HepG2 (cell line): Measurements from ENCODE around the gene ARFGEF2. TPM values are rescaled to one million over a fixed set of nuclear protein-coding genes. Genes with fewer than 3 reads are reported as not detected.
A peak's percentile ranks its signal among the peaks of the same experiment; 100 is the strongest.

Experiments used
- FOXK1 ChIP-seq: sonication (generic); formaldehyde crosslinking; IDR thresholded peaks from 2 replicates; pipeline ENCODE4 v1.4.0; 2020; ENCODE audit warnings: low read depth, missing genetic modification reagents, borderline replicate concordance
- HINFP ChIP-seq: sonication (generic); formaldehyde crosslinking; IDR thresholded peaks from 2 replicates; pipeline ENCODE4 v1.4.0; 2020; ENCODE audit warnings: low read depth, mild to moderate bottlenecking, missing genetic modification reagents
- NFATC3 ChIP-seq: sonication (generic); formaldehyde crosslinking; IDR thresholded peaks from 2 replicates; pipeline ENCODE4 v1.5.1; 2020; ENCODE audit warnings: mild to moderate bottlenecking, missing genetic modification reagents
- NFYC ChIP-seq: IDR thresholded peaks from 2 replicates; pipeline ENCODE4 v1.6.1; 2016; ENCODE audit warnings: missing genetic modification reagents, missing compliant biosample characterization
- REL ChIP-seq: sonication (generic); formaldehyde crosslinking; conservative IDR thresholded peaks from 2 replicates; pipeline ENCODE4 v1.8.0; 2022; ENCODE audit warnings: mild to moderate bottlenecking, missing genetic modification reagents, moderate library complexity
- REST ChIP-seq, 2 experiments: IDR thresholded peaks; 2 replicates each; pipeline ENCODE4 v1.6.1; 2011 to 2012; ENCODE audit warnings: low read length in 2 of 2, borderline replicate concordance in 1 of 2, low read depth in 1 of 2, mild to moderate bottlenecking in 1 of 2, moderate library complexity in 1 of 2
- SNAPC4 ChIP-seq: sonication (generic); formaldehyde crosslinking; IDR thresholded peaks from 2 replicates; pipeline ENCODE4 v1.4.0; 2020; ENCODE audit warnings: mild to moderate bottlenecking, missing genetic modification reagents
- ZBTB43 ChIP-seq: sonication (generic); formaldehyde crosslinking; conservative IDR thresholded peaks from 2 replicates; pipeline ENCODE4 v1.4.0; 2020; ENCODE audit warnings: missing genetic modification reagents
- ZFP82 ChIP-seq: sonication (generic); formaldehyde crosslinking; IDR thresholded peaks from 2 replicates; pipeline ENCODE4 v1.5.1; 2020; ENCODE audit warnings: mild to moderate bottlenecking, missing genetic modification reagents, borderline replicate concordance
- ZNF10 ChIP-seq: sonication (generic); formaldehyde crosslinking; IDR thresholded peaks from 2 replicates; pipeline ENCODE4 v1.4.0; 2020; ENCODE audit warnings: mild to moderate bottlenecking, low read depth, missing genetic modification reagents, borderline replicate concordance
- ZNF24 ChIP-seq: fragments of 450-650 bp; IDR thresholded peaks from 2 replicates; pipeline ENCODE4 v1.6.1; 2017; ENCODE audit warnings: antibody characterized with exemption, mild to moderate bottlenecking
- ZNF253 ChIP-seq: sonication (generic); formaldehyde crosslinking; IDR thresholded peaks from 2 replicates; pipeline ENCODE4 v1.8.0; 2022; ENCODE audit warnings: mild to moderate bottlenecking, missing genetic modification reagents, borderline replicate concordance
- ZNF670 ChIP-seq: sonication (generic); formaldehyde crosslinking; IDR thresholded peaks from 2 replicates; pipeline ENCODE4 v1.8.0; 2022; ENCODE audit warnings: mild to moderate bottlenecking, missing genetic modification reagents, borderline replicate concordance
- ZNF891 ChIP-seq: sonication (generic); formaldehyde crosslinking; IDR thresholded peaks from 2 replicates; pipeline ENCODE4 v1.5.0; 2020; ENCODE audit warnings: mild to moderate bottlenecking, missing genetic modification reagents
- polyA plus RNA-seq, 8 experiments: library from polyadenylated mRNA; depleted of rRNA in 3 of 8; stranded (reverse) in 7 of 8; unstranded in 1 of 8; fragments of >200 nt; fragmentation: Illumina TruSeq in 4 of 8; extraction: Trizol in 4 of 8; gene quantifications; 2 replicates each; pipeline versions ENCODE4 v1.2.1 to v1.2.3, GENCODE V29; 2011 to 2016; ENCODE audit warnings: low read depth in 4 of 8, missing spikeins in 1 of 8, mixed read lengths in 1 of 8; ENCODE audit not compliant: insufficient read depth in 1 of 8
- total RNA-seq, 5 experiments: library from RNA; depleted of rRNA; stranded (reverse); fragments of >200 nt; fragmentation: Illumina TruSeq; extraction: Trizol; gene quantifications; 2 replicates each; pipeline ENCODE4 v1.2.3, GENCODE V29; 2016; ENCODE audit warnings: low read depth in 1 of 5

ARFGEF2 gene
- total and polyA plus RNA-seq, 2 of the 13 experiments (the other 11 are each of a cell fraction or from before 2014, with no cell fraction given): 44.0 to 60.8 TPM

DNA sequence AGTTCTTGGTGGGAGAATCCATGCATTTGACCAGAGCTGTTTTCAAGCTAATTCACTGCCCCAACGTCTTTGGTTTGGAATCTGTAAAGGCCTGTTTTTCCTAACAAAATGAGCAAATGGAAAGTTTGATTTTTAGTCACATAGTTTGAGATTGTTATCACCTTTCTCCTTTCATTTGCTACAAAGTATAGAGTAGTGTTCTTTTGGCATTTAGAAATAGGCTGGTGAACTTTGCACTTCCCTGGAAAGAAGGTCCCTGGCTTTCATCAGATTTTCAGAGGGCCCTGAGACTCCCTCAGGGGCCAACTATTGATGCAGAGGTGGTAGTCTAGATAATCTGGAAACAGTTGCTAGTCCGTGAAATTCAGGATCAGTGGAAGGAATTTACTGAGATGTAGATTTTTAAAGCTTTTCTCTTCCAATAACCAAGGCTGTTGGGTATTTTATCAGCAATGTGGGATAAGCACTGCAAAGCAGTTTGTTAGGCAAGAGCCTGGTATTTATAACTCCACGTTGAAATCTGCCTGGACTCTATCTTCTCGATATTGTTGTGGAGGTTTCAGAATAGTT is 1.7 kb downstream of the ARFGEF2 start (continued):
- peak; percentile 25; the same call in 1 of the 2 replicates for TF ChIP-seq HINFP (CRISPR knock-in tag)
- peak; percentile 77; the same call in 1 of the 2 replicates for TF ChIP-seq NFATC3 (CRISPR knock-in tag)
- no peak for TF ChIP-seq ZNF670
- peak in 1 of 2 experiments; percentile 47; a peak in 1 of 4 replicates for TF ChIP-seq REST (IDR thresholded peaks at IDR 0.05; ENCODE audit: borderline replicate concordance in 1 of 2, low read depth in 1 of 2, low read length in 2 of 2)
- TF ChIP-seq ZNF10 (CRISPR knock-in tag): no peak
- TF ChIP-seq ZNF253 (CRISPR knock-in tag): no peak
- no peak; the same call in 1 of the 2 replicates for TF ChIP-seq NFYC (CRISPR knock-in tag)
- TF ChIP-seq ZNF24: no peak
- no peak for TF ChIP-seq ZNF891
- TF ChIP-seq ZFP82 (CRISPR knock-in tag): no peak
- TF ChIP-seq SNAPC4: no peak; the same call in 1 of the 2 replicates
- TF ChIP-seq FOXK1 (CRISPR knock-in tag): peak; percentile 48; the same call in 1 of the 2 replicates
- TF ChIP-seq ZBTB43: 0 out of 2 replicates have a peak, but pooled peaks have one; percentile 20
- no peak for TF ChIP-seq REL (CRISPR knock-in tag)
